ENCODE results near the gene GRAMD1B.

GRCh38 chr11:123564221-123564620 is 134.2 kb downstream of the GRAMD1B start:
- TF ChIP-seq CTCF (IDR thresholded peaks at IDR 0.05; ENCODE audit: low read depth, low read length, missing input control), result no peak
- TF ChIP-seq RAD21 (IDR thresholded peaks at IDR 0.05), result no peak
- TF ChIP-seq ATF3 (IDR thresholded peaks at IDR 0.05), result no peak

Measured in liver (tissue), 3 donors.